SU-DHL-6 (cell line): ENCODE measurements around the gene FHAD1.

Source experiments
- EZH2phosphoT487 ChIP-seq: fragments of 200-600 bp; sonication (generic), shearing (Covaris generic); conservative IDR thresholded peaks from 2 replicates; pipeline ENCODE4 v1.6.1; 2018; ENCODE audit warnings: mild to moderate bottlenecking, antibody characterized with exemption, low read length, moderate library complexity, mixed read lengths
- TF ChIP-seq, protein P1 (sequence below): fragments of 200-600 bp; sonication (generic); IDR thresholded peaks from one replicate; pipeline ENCODE4 v1.5.1; 2017; ENCODE audit warnings: antibody characterized with exemption, mild to moderate bottlenecking, low read length, moderate library complexity; ENCODE audit not compliant: insufficient read depth, poor library complexity, severe bottlenecking

DNA sequence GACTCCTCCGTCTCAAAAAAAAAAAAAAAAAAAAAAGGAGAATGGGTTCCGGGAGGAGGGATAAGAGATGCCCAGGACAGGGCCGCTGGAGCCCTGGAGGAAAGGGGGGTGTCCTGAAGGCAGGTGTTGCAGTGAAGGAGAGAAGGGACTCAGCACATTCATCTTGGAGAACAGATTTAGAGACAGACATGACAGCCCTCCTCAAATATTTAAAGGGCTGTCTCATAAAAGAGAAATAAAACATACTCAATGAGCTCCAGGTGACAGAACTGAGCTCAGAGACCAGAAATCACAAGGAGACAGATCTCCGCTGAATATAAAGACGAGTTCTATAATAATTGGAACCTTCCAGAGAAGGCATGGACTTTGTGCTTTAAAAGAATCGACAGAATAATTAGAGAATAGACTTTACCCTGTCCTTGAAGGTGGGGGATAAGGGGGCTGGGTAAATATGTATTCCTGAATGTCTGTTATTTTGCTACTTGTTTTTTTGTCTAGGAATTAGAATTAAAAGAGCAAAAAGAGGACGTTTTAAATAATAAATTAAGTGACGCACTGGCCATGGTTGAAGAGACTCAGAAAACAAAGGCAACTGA, 110.7 kb downstream of the FHAD1 start:
- TF ChIP-seq, protein P1, sequence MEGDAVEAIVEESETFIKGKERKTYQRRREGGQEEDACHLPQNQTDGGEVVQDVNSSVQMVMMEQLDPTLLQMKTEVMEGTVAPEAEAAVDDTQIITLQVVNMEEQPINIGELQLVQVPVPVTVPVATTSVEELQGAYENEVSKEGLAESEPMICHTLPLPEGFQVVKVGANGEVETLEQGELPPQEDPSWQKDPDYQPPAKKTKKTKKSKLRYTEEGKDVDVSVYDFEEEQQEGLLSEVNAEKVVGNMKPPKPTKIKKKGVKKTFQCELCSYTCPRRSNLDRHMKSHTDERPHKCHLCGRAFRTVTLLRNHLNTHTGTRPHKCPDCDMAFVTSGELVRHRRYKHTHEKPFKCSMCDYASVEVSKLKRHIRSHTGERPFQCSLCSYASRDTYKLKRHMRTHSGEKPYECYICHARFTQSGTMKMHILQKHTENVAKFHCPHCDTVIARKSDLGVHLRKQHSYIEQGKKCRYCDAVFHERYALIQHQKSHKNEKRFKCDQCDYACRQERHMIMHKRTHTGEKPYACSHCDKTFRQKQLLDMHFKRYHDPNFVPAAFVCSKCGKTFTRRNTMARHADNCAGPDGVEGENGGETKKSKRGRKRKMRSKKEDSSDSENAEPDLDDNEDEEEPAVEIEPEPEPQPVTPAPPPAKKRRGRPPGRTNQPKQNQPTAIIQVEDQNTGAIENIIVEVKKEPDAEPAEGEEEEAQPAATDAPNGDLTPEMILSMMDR, result no peak
- TF ChIP-seq EZH2phosphoT487, result no peak
